GM12801 (cell line): ENCODE data around the gene PNPLA5.

Experiments used
- CTCF ChIP-seq: IDR thresholded peaks from one replicate; pipeline ENCODE4 v1.5.1; 2011; ENCODE audit warnings: control low read depth; ENCODE audit not compliant: insufficient read length; ENCODE audit errors: extremely low read depth

PNPLA5 gene

GRCh38 chr22:43832393-43833265 lies 59.2 kb downstream of the PNPLA5 start:
- no peak for TF ChIP-seq CTCF

GRCh38 chr22:43831561-43832392 lies 60.0 kb downstream of the PNPLA5 start:
- TF ChIP-seq CTCF = no peak

GRCh38 chr22:43830931-43831560 lies 60.8 kb downstream of the PNPLA5 start:
- no peak for TF ChIP-seq CTCF

GRCh38 chr22:43829904-43830851 lies 61.6 kb downstream of the PNPLA5 start:
- TF ChIP-seq CTCF = no peak
